ENCODE measurements around the gene TTC7B.

The TTC7B gene

GRCh38 chr14:90619911-90620310 is 196.3 kb downstream of the TTC7B start:
- no peak for TF ChIP-seq POLR2A (IDR thresholded peaks at IDR 0.05; ENCODE audit: extremely low read depth, insufficient read length)
- TF ChIP-seq MYC (IDR thresholded peaks at IDR 0.05; ENCODE audit: low read depth, low read length): no peak
- TF ChIP-seq CTCF (IDR thresholded peaks at IDR 0.05; ENCODE audit: low read depth, low read length): no peak
- TF ChIP-seq MAX (IDR thresholded peaks at IDR 0.05; ENCODE audit: low read depth, low read length): no peak
- DNase-seq (ENCODE audit: low read depth): no peak
- H3K4me3 ChIP-seq (ENCODE audit: low read depth, low read length): no peak overlapping the region

GRCh38 chr14:90617961-90618360 is 198.3 kb downstream of the TTC7B start:
- DNase-seq (ENCODE audit: low read depth): no peak
- no peak overlapping the region for H3K4me3 ChIP-seq (ENCODE audit: low read depth, low read length)
- no peak for TF ChIP-seq MYC (IDR thresholded peaks at IDR 0.05; ENCODE audit: low read depth, low read length)
- no peak for TF ChIP-seq POLR2A (IDR thresholded peaks at IDR 0.05; ENCODE audit: extremely low read depth, insufficient read length)
- no peak for TF ChIP-seq MAX (IDR thresholded peaks at IDR 0.05; ENCODE audit: low read depth, low read length)
- no peak for TF ChIP-seq CTCF (IDR thresholded peaks at IDR 0.05; ENCODE audit: low read depth, low read length)

GRCh38 chr14:90616881-90617280 is 199.3 kb downstream of the TTC7B start:
- H3K4me3 ChIP-seq (ENCODE audit: low read depth, low read length): no peak overlapping the region
- DNase-seq (ENCODE audit: low read depth): no peak
- TF ChIP-seq MAX (IDR thresholded peaks at IDR 0.05; ENCODE audit: low read depth, low read length) (no peak), MYC (IDR thresholded peaks at IDR 0.05; ENCODE audit: low read depth, low read length) (no peak), POLR2A (IDR thresholded peaks at IDR 0.05; ENCODE audit: extremely low read depth, insufficient read length) (no peak), CTCF (IDR thresholded peaks at IDR 0.05; ENCODE audit: low read depth, low read length) (no peak)

GRCh38 chr14:90616313-90616712 is 199.9 kb downstream of the TTC7B start:
- no peak for TF ChIP-seq MAX (IDR thresholded peaks at IDR 0.05; ENCODE audit: low read depth, low read length)

GRCh38 chr14:90615517-90616060 is 200.6 kb downstream of the TTC7B start:
- no peak overlapping the region for H3K4me3 ChIP-seq (ENCODE audit: low read depth, low read length)
- no peak for DNase-seq (ENCODE audit: low read depth)
- TF ChIP-seq MYC (IDR thresholded peaks at IDR 0.05; ENCODE audit: low read depth, low read length): no peak
- TF ChIP-seq CTCF (IDR thresholded peaks at IDR 0.05; ENCODE audit: low read depth, low read length): no peak
- TF ChIP-seq POLR2A (IDR thresholded peaks at IDR 0.05; ENCODE audit: extremely low read depth, insufficient read length): no peak
- TF ChIP-seq MAX (IDR thresholded peaks at IDR 0.05; ENCODE audit: low read depth, low read length): no peak

More at GRCh38 chr14:90616313-90616712, 199.9 kb downstream of the TTC7B start:
- no peak for DNase-seq (ENCODE audit: low read depth)
- no peak overlapping the region for H3K4me3 ChIP-seq (ENCODE audit: low read depth, low read length)

- no peak for DNase-seq (ENCODE audit: low read depth)
- TF ChIP-seq POLR2A (IDR thresholded peaks at IDR 0.05; ENCODE audit: extremely low read depth, insufficient read length) (no peak), MYC (IDR thresholded peaks at IDR 0.05; ENCODE audit: low read depth, low read length) (no peak), CTCF (IDR thresholded peaks at IDR 0.05; ENCODE audit: low read depth, low read length) (no peak), MAX (IDR thresholded peaks at IDR 0.05; ENCODE audit: low read depth, low read length) (no peak)
- no peak overlapping the region for H3K4me3 ChIP-seq (ENCODE audit: low read depth, low read length)
Observed at GRCh38 chr14:90614696-90615516, 201.3 kb downstream of the TTC7B start.

Data from NB4 (cell line).